Epithelial cell of esophagus (primary cell): Measurements from ENCODE around the gene FGF19.

ENCODE experiments used
- DNase-seq: peaks from one replicate; pipeline ENCODE4 v3.0.0; 2010; ENCODE audit warnings: low read depth
- H3K4me3 ChIP-seq: 2 replicates; pipeline ENCODE4 v1.5.1; 2011; ENCODE audit warnings: mild to moderate bottlenecking, low read length, control low read depth
- TF ChIP-seq, protein P1 (sequence below): IDR thresholded peaks from 2 replicates; pipeline ENCODE4 v1.5.1; 2011; ENCODE audit warnings: low read depth, mild to moderate bottlenecking, low read length, control low read depth, inconsistent platforms; ENCODE audit not compliant: insufficient read depth; ENCODE audit errors: missing control alignments

The FGF19 gene

DNA sequence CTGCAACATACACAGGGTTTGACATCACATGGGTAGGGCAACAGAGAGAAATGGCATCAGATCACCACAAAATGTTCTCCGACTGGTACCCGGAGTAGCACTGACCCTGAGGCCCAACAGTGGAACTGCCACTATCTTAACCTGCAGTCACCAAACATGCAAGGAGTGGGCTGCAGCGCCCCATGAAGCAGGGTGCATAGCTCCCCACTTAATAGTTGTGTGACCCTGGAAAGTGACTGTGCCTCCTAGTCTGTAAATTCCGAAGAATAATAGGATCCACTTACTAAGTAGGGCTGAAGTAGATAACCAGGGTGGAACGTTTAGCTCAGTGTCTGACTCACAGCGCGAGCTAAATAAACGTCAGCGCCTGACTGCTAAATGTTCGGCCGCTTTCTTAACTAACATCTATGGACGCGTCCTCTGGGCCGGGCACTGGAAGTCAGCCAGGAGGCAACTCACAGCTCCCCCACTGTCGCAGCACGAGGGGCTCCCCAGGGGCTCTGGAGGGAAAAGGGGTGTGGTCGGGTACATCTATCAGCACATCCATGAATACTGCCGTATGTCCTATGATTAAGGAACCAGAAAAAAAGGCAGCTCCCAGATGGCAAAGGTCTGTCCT, 29.4 kb downstream of the FGF19 start:
- DNase-seq: peak; percentile 85
- H3K4me3 ChIP-seq: peak overlapping the region; percentile 66
- TF ChIP-seq, protein P1, sequence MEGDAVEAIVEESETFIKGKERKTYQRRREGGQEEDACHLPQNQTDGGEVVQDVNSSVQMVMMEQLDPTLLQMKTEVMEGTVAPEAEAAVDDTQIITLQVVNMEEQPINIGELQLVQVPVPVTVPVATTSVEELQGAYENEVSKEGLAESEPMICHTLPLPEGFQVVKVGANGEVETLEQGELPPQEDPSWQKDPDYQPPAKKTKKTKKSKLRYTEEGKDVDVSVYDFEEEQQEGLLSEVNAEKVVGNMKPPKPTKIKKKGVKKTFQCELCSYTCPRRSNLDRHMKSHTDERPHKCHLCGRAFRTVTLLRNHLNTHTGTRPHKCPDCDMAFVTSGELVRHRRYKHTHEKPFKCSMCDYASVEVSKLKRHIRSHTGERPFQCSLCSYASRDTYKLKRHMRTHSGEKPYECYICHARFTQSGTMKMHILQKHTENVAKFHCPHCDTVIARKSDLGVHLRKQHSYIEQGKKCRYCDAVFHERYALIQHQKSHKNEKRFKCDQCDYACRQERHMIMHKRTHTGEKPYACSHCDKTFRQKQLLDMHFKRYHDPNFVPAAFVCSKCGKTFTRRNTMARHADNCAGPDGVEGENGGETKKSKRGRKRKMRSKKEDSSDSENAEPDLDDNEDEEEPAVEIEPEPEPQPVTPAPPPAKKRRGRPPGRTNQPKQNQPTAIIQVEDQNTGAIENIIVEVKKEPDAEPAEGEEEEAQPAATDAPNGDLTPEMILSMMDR: no peak

DNA sequence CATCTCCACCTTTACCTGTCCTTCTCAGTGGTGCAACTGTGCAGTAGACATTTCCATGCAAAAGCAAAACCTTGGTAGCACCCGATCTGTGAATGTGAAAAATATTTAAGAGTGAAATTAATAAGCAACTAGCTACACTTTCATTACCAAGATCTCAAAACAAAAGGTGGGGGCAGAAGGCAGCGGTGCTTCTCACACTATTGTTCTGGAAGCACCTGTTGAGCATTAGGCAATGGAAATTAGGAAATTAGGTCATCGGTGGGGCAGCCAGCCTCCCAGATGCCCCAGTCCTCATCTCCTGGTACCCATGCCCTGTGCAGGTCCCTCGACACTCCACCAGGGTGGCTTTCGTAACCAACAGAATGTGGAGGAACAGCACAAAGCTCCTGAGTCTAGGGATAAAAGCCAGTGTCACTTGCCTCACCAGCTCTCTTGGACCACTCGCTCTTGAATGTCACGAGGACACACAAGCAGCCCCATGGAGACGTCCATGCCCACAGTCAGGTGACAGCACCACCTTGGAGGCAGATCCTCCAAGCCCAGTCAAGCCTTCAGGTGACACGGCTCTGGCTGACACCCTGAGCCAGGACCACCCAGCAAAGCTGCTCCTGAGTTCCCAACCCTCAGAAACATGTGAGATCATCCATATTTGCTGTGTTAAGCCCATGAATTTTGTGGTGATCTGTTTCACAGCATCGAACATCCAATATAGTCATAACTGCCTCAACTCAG, 31.9 kb downstream of the FGF19 start:
- H3K4me3 ChIP-seq: no peak overlapping the region
- DNase-seq: no peak
- TF ChIP-seq, protein P1: no peak

DNA sequence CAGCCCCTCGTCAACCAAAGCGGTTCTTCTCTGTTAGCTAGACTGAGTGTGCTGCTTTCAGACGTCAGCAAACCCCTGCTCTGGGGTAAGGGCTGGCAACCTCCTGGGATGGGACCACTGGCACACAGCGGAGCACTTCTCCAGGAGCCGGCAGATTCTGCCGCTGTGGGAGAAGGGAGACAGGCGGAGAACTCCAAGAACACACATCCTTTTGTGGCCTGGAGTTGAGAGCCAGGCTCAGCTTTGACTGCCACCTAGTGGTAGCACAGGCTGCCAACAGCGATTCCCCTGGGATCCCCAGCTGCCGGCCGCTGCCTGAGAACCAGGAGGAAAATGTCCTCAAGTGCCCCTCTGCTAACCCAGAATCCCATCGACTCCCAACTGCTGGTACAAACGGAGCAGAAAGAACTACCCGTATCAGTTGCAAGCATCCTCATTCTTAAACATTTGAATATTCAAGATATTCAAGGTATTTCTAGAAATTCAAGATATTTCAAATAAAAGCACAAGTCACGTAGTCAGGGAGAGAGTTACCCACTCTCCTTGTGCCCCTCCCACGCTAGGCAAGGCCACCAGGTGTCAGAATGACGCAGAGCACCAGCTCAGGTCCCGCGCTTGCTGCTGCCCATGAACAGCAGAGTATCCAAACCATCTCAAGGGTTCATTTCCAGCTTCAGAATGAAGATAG, 33.5 kb downstream of the FGF19 start:
- TF ChIP-seq, protein P1: peak; percentile 97

GRCh38 chr11:69669486-69669885, 34.3 kb downstream of the FGF19 start:
- TF ChIP-seq, protein P1: no peak
- no peak overlapping the region for H3K4me3 ChIP-seq
- DNase-seq: no peak

More for the DNA sequence above, 33.5 kb downstream of the FGF19 start:
- peak; percentile 80 for DNase-seq
- H3K4me3 ChIP-seq: no peak overlapping the region

DNA sequence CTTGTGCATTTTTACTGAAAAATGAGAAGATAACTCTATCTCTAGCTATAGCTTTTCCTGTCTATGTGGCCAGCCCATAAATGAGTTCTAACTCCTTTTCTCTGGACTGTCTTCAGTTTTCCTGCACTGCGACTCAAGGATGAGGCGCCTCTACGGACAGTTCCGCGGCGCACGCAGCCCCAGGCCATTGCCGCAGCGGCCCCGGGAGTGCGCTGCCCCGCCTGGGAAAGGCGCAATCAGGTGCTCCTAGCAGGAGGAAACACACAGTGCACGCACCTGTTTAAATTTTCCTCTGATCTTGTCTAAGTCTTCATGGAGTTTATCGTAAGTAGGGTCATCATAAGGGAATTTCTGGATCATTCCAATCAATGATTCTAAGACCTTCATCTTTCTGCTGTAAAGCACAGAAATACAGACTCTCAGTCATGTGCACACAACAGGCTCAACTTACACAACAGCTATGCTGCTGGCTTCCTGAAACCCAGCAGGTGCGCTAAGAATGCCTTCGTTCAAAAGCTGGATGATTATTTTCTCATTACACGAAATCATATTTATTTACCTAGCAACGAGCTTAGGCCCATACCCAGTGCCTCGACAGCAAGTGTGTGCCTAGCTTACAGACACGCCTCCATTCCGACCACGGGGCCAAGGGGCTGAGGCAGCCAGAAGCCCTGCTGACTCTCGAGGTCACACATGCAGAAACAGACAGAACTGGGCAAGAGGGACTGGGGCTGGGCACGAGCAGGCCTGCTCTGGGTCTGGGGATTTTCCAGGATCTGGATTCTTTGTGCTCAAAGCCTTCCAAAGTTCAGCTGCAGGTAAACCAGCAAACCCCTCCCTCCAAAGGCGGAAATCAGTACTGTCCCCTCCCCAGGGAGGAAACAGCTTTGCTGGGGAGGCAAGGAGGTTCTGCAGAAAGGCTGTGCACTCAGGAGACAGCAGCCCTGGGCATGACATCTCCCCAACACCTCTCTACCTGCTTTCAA, 35.9 kb downstream of the FGF19 start:
- TF ChIP-seq, protein P1: no peak
- no peak for DNase-seq

More for the DNA sequence above, 35.9 kb downstream of the FGF19 start:
- H3K4me3 ChIP-seq: no peak overlapping the region
